Activated T-helper 9 cell treated with anti-CD3 and anti-CD28 coated beads, Interleukin-2, amount 50 U/mL, for 16 hours (primary cell): Measurements from ENCODE around the gene RASL10A.

ENCODE experiments used
- DNase-seq: peaks from one replicate; pipeline ENCODE4 v3.0.0-alpha.2; 2020; ENCODE audit warnings: low read depth

The RASL10A gene

GRCh38 chr22:29338398-29338797 is 22.9 kb upstream of the RASL10A start:
- no peak for DNase-seq

- DNase-seq = no peak
Observed at GRCh38 chr22:29337631-29338284, 22.3 kb upstream of the RASL10A start.

- no peak for DNase-seq
Observed at GRCh38 chr22:29336751-29337490, 21.4 kb upstream of the RASL10A start.

- no peak for DNase-seq
Observed at GRCh38 chr22:29335656-29336055, 20.2 kb upstream of the RASL10A start.

- DNase-seq = no peak
Observed at GRCh38 chr22:29334696-29335344, 19.3 kb upstream of the RASL10A start.

GRCh38 chr22:29334148-29334547 is 18.7 kb upstream of the RASL10A start:
- DNase-seq = no peak

- no peak for DNase-seq
Observed at GRCh38 chr22:29332886-29333496, 17.5 kb upstream of the RASL10A start.

GRCh38 chr22:29331658-29332300 is 16.3 kb upstream of the RASL10A start:
- DNase-seq = no peak

GRCh38 chr22:29331213-29331612 is 15.7 kb upstream of the RASL10A start:
- no peak for DNase-seq

GRCh38 chr22:29330753-29331152 is 15.3 kb upstream of the RASL10A start:
- no peak for DNase-seq

- DNase-seq = no peak
Observed at GRCh38 chr22:29330291-29330690, 14.8 kb upstream of the RASL10A start.

- no peak for DNase-seq
Observed at GRCh38 chr22:29329581-29329980, 14.1 kb upstream of the RASL10A start.

- no peak for DNase-seq
Observed at GRCh38 chr22:29328566-29329500, 13.3 kb upstream of the RASL10A start.

- no peak for DNase-seq
Observed at GRCh38 chr22:29328055-29328454, 12.6 kb upstream of the RASL10A start.

- no peak for DNase-seq
Observed at GRCh38 chr22:29327089-29327764, 11.7 kb upstream of the RASL10A start.

- DNase-seq = no peak
Observed at GRCh38 chr22:29326481-29326880, 11.0 kb upstream of the RASL10A start.

GRCh38 chr22:29325785-29326315 is 10.4 kb upstream of the RASL10A start:
- no peak for DNase-seq

- DNase-seq = no peak
Observed at GRCh38 chr22:29325356-29325755, 9.9 kb upstream of the RASL10A start.

- no peak for DNase-seq
Observed at GRCh38 chr22:29323641-29324040, 8.1 kb upstream of the RASL10A start.

- DNase-seq = no peak
Observed at GRCh38 chr22:29320546-29320945, 5.0 kb upstream of the RASL10A start.
